Measurements from ENCODE around the gene PIK3CD. TPM values are rescaled to one million over a fixed set of nuclear protein-coding genes. Genes with fewer than 3 reads are reported as not detected.

PIK3CD gene
- total RNA-seq, 2 experiments from 2014 or later, result 13.6 to 37.1 TPM

DNA sequence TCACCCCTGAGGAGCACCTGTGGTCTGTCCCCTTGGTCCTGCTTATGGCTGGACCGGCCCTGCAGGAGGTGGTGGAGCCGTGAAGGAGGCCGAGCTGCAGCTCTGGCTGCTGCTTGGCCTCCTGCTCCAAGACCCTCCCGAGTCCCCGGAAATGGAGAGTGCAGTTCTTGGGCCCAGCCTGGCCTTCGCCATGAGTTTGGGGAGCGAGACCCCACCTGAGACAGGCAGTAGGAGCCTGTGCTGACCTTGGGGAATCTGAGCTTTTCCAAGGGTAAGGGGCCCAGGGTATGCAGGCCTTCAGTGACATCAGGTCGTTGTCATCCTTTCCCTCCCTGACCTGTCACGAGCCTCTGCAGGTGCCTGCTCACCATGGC, 48.8 kb upstream of the PIK3CD start:
- ChIA-PET POLR2A (no interaction called here), CTCF (ENCODE audit: unreplicated experiment) (no interaction called here)
- no peak overlapping the region for H3K27ac ChIP-seq (ENCODE audit: low read depth, low read length, poor library complexity, severe bottlenecking)
- DNase-seq (ENCODE audit: low spot score), result no peak
- H3K4me2 ChIP-seq (ENCODE audit: low read length), result no peak overlapping the region
- no peak overlapping the region for H2AFZ ChIP-seq (ENCODE audit: low read length)
- H3K9me2 ChIP-seq (ENCODE audit: insufficient read depth, low read length), result no peaks in the 10 kb centered on the region
- intact Hi-C loops (cut with micrococcal nuclease; ENCODE audit: unreplicated experiment), result no loop called here
- no peaks in the 10 kb centered on the region for H3K4me1 ChIP-seq (ENCODE audit: insufficient read depth, low read length, poor library complexity, severe bottlenecking)
- no peak overlapping the region for H3K4me3 ChIP-seq (ENCODE audit: low read depth, low read length, poor library complexity, severe bottlenecking)
- H4K20me1 ChIP-seq (ENCODE audit: insufficient read depth, low read length), result no peaks in the 10 kb centered on the region
- H3K9me3 ChIP-seq (ENCODE audit: low read length), result no peaks in the 10 kb centered on the region
- BruUV-seq (replicated peaks), result no TSS peak
- H3K79me2 ChIP-seq (ENCODE audit: insufficient read depth, low read depth, low read length), result no peaks in the 10 kb centered on the region
- TF ChIP-seq, protein P1, sequence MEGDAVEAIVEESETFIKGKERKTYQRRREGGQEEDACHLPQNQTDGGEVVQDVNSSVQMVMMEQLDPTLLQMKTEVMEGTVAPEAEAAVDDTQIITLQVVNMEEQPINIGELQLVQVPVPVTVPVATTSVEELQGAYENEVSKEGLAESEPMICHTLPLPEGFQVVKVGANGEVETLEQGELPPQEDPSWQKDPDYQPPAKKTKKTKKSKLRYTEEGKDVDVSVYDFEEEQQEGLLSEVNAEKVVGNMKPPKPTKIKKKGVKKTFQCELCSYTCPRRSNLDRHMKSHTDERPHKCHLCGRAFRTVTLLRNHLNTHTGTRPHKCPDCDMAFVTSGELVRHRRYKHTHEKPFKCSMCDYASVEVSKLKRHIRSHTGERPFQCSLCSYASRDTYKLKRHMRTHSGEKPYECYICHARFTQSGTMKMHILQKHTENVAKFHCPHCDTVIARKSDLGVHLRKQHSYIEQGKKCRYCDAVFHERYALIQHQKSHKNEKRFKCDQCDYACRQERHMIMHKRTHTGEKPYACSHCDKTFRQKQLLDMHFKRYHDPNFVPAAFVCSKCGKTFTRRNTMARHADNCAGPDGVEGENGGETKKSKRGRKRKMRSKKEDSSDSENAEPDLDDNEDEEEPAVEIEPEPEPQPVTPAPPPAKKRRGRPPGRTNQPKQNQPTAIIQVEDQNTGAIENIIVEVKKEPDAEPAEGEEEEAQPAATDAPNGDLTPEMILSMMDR (conservative IDR thresholded peaks at IDR 0.05; ENCODE audit: low read length), result no peak
- no peak for TF ChIP-seq EZH2phosphoT487 (IDR thresholded peaks at IDR 0.05; ENCODE audit: borderline replicate concordance, low read depth, low read length)
- peaks cover 33% of the 10 kb centered on the region; the same call in 1 of the 2 replicates for H3K36me3 ChIP-seq (ENCODE audit: insufficient read depth, low read length)

DNA sequence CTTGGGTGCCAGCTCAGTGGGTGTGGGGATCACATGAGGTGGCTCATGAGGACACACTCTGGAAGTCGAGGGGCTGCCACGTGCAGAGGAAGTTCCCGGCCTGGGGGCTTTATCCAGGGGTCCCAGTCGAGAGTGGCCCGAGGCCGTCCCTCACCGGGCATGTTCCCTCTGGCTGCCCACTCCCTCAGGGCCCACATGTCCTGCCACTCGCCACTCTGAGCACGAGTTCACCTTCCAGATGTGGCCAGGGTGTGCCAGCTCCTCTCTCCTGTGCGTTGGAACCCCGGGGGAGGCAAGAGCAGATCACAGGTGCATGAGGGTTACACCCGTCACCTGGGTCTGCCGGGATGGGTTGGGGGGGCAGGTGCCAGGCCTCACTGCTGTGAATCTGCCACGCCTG, 48.2 kb upstream of the PIK3CD start:
- no TSS peak for BruUV-seq (replicated peaks)
- intact Hi-C loops (cut with micrococcal nuclease; ENCODE audit: unreplicated experiment), result no loop called here
- no peak overlapping the region for H2AFZ ChIP-seq (ENCODE audit: low read length)
- no peak for DNase-seq (ENCODE audit: low spot score)
- H3K36me3 ChIP-seq (ENCODE audit: insufficient read depth, low read length), result peaks cover 27% of the 10 kb centered on the region; the same call in 1 of the 2 replicates
- H3K9me3 ChIP-seq (ENCODE audit: low read length), result no peaks in the 10 kb centered on the region
- ChIA-PET CTCF (ENCODE audit: unreplicated experiment) (no interaction called here), POLR2A (no interaction called here)
- no peak overlapping the region for H3K27ac ChIP-seq (ENCODE audit: low read depth, low read length, poor library complexity, severe bottlenecking)
- H3K4me2 ChIP-seq (ENCODE audit: low read length), result no peak overlapping the region
- H3K79me2 ChIP-seq (ENCODE audit: insufficient read depth, low read depth, low read length), result no peaks in the 10 kb centered on the region
- no peaks in the 10 kb centered on the region for H3K4me1 ChIP-seq (ENCODE audit: insufficient read depth, low read length, poor library complexity, severe bottlenecking)
- H4K20me1 ChIP-seq (ENCODE audit: insufficient read depth, low read length), result no peaks in the 10 kb centered on the region
- no peak overlapping the region for H3K4me3 ChIP-seq (ENCODE audit: low read depth, low read length, poor library complexity, severe bottlenecking)
- H3K9me2 ChIP-seq (ENCODE audit: insufficient read depth, low read length), result no peaks in the 10 kb centered on the region
- TF ChIP-seq, protein P1 (conservative IDR thresholded peaks at IDR 0.05; ENCODE audit: low read length), result no peak
- no peak for TF ChIP-seq EZH2phosphoT487 (IDR thresholded peaks at IDR 0.05; ENCODE audit: borderline replicate concordance, low read depth, low read length)

DNA sequence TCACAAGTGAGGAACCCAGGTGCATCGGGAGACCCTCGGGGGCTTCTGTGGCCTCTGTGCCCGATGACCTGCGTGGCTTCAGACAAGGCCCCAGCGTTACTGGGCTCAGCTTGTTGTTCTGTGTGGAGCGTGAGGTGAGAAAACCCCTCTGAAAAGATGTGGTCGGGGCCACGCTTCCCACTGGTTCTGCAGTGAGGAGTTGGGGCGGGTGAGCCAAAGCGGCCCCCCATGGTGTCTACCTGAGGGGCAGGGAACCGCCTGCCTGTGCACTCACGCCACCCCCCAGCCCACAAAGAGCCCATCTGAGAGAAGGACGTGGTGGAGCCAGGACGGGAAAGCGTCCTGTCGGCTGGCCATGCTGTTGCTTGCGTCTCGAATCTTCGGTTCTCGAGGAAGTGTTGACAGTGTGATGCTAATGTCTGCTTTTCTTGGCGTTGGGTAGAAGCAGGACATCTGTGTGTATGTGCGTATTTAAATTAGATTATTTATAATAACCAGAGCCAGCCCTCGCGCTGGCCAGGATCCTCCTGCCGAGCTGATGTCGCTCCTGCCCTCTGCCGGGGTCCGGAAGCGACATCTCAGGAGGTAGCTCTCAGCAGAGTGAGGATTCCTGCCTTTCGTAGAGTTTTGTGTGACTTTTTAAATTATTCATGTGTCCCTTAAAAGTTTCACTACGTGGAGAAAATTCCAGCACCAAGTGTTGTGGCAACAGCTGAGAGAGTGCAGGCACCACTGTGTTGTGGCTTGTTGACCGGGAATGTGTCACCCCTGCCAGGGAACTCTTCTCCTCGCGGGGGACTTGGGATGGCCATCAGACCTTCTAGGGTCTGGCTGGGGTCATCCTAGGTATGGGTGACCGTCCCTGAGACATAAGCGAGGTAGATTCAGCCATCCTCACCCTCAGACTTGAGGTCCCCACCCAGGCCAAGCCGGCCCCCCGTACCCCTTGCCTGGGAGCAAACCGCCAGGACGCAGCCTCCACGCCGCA, 47.5 kb upstream of the PIK3CD start:
- intact Hi-C loops (cut with micrococcal nuclease; ENCODE audit: unreplicated experiment), result no loop called here
- Histone ChIP-seq H3K9me2 (ENCODE audit: insufficient read depth, low read length) (no peaks in the 10 kb centered on the region), H2AFZ (ENCODE audit: low read length) (no peak overlapping the region), H3K4me3 (ENCODE audit: low read depth, low read length, poor library complexity, severe bottlenecking) (no peak overlapping the region), H3K27ac (ENCODE audit: low read depth, low read length, poor library complexity, severe bottlenecking) (no peak overlapping the region), H3K79me2 (ENCODE audit: insufficient read depth, low read depth, low read length) (no peaks in the 10 kb centered on the region), H3K4me2 (ENCODE audit: low read length) (no peak overlapping the region), H3K9me3 (ENCODE audit: low read length) (no peaks in the 10 kb centered on the region), H3K4me1 (ENCODE audit: insufficient read depth, low read length, poor library complexity, severe bottlenecking) (no peaks in the 10 kb centered on the region), H4K20me1 (ENCODE audit: insufficient read depth, low read length) (no peaks in the 10 kb centered on the region), H3K36me3 (ENCODE audit: insufficient read depth, low read length) (peaks cover 26% of the 10 kb centered on the region; the same call in 1 of the 2 replicates)
- CTCF ChIA-PET (ENCODE audit: unreplicated experiment), result no interaction called here
- TF ChIP-seq, protein P1 (conservative IDR thresholded peaks at IDR 0.05; ENCODE audit: low read length), result no peak
- no peak for TF ChIP-seq EZH2phosphoT487 (IDR thresholded peaks at IDR 0.05; ENCODE audit: borderline replicate concordance, low read depth, low read length)
- POLR2A ChIA-PET, result no interaction called here
- DNase-seq (ENCODE audit: low spot score), result no peak
- no TSS peak for BruUV-seq (replicated peaks)
